Right lobe of liver (tissue), 6 donors: ENCODE data around the gene CITED4. TPM values are rescaled to one million over a fixed set of nuclear protein-coding genes. Genes with fewer than 3 reads are reported as not detected.

Experiments
- ATAC-seq, 4 donors: fragments of 200-7000 bp; cut with Tn5 transposase; one replicate each; pipeline ENCODE4 v1.9.1; 2020; ENCODE audit warnings: mild to moderate bottlenecking in 4 of 4, moderate library complexity in 4 of 4
- DNase-seq, 3 donors: peaks; one replicate each; pipeline ENCODE4 v3.0.0-alpha.2; 2020
- H3K27ac ChIP-seq, 3 donors: fragments of 200-600 bp; one replicate each; pipeline ENCODE4 v1.8.0; 2022
- H3K27me3 ChIP-seq, 2 donors: fragments of 200-600 bp; one replicate each; pipeline ENCODE4 v1.8.0; 2022
- H3K36me3 ChIP-seq, 4 donors: fragments of 200-600 bp; sonication (generic) in 1 of 4; one replicate each; pipeline versions ENCODE4 v1.5.1 to v1.8.0; 2017 to 2022; ENCODE audit warnings: control low read depth in 1 of 4
- H3K4me1 ChIP-seq, 4 donors: fragments of 200-600 bp; sonication (generic) in 1 of 4; one replicate each; pipeline versions ENCODE4 v1.5.1 to v1.8.0; 2017 to 2022; ENCODE audit warnings: control low read depth in 1 of 4
- H3K4me3 ChIP-seq, 3 donors: fragments of 200-600 bp; one replicate each; pipeline ENCODE4 v1.8.0; 2022
- H3K9me3 ChIP-seq, 4 donors: fragments of 200-600 bp; sonication (generic) in 1 of 4; one replicate each; pipeline versions ENCODE4 v1.5.1 to v1.8.0; 2017 to 2022; ENCODE audit warnings: control low read depth in 1 of 4
- CTCF ChIP-seq, 4 donors: fragments of 200-600 bp in 3 of 4; fragments of 450-650 bp in 1 of 4; IDR thresholded peaks; one replicate each; pipeline versions ENCODE4 v1.5.1 to v1.8.0; 2016 to 2022; ENCODE audit warnings: antibody characterized with exemption in 4 of 4, mild to moderate bottlenecking in 2 of 4
- POLR2A ChIP-seq: fragments of 450-650 bp; IDR thresholded peaks from one replicate; pipeline ENCODE4 v1.6.1; 2017; ENCODE audit warnings: antibody characterized with exemption, mild to moderate bottlenecking
- WGBS: methylation state at CpG from one replicate; pipeline ENCODE4 v1.1.6; 2018; ENCODE audit warnings: low coverage, low lambda C conversion rate; ENCODE audit not compliant: insufficient coverage; ENCODE audit errors: missing lambda C conversion rate; 5-methylcytosine and 5-hydroxymethylcytosine counted together
- intact Hi-C, 2 donors: fragments of 100-400 bp; cut with DNase I; formaldehyde crosslinking; loops; one replicate each; pipeline versions ENCODE4 v1.11.2 to v1.14.1; 2022
- total RNA-seq, 6 experiments: library from RNA; depleted of rRNA in 2 of 6; stranded (reverse); fragments of >200 nt in 2 of 6; fragmentation: NEBNext Ultra II Directional in 3 of 6; extraction: Animal tissue kit (Norgen Biotek cat#: 25700) in 3 of 6; gene quantifications; one replicate each; pipeline versions ENCODE4 v1.1.0 to v1.2.4, GENCODE V29; 2016 to 2023
- donor health status: DM: no; HTN: yes; CAD: no.
- donor health status: DM: no; HTN: no; CAD: no.
- donor health status: DM: no; HTN: no; CAD: no.
- donor health status: DM: no; HTN: yes; CAD: no.
- donor health status: DM: no; HTN: yes; CAD: no.

The CITED4 gene
- total RNA-seq, 6 experiments from 2014 or later = 19.0 to 116 (median 25.8) TPM

- no peak for DNase-seq
Measured at GRCh38 chr1:40838980-40839942, 22.9 kb downstream of the CITED4 start.

GRCh38 chr1:40838045-40838979 is 23.9 kb downstream of the CITED4 start:
- 76% methylated on average over 19 of the region's 60 CpGs for WGBS
- no peak overlapping the region for H3K4me3 ChIP-seq
- TF ChIP-seq CTCF (IDR thresholded peaks at IDR 0.05) = no peak
- H3K4me1 ChIP-seq = no peaks in the 10 kb centered on the region
- ATAC-seq (peak in 1 of 4 donors; percentile 11), DNase-seq (no peak)
- H3K9me3 ChIP-seq = no peaks in the 10 kb centered on the region
- no peaks in the 10 kb centered on the region for H3K27me3 ChIP-seq
- H3K36me3 ChIP-seq = no peaks in the 10 kb centered on the region
- intact Hi-C loops = no loop called here
- H3K27ac ChIP-seq = no peak overlapping the region

More at GRCh38 chr1:40838980-40839942, 22.9 kb downstream of the CITED4 start:
- Histone ChIP-seq H3K4me3 (no peak overlapping the region), H3K4me1 (no peaks in the 10 kb centered on the region), H3K27me3 (no peaks in the 10 kb centered on the region), H3K36me3 (no peaks in the 10 kb centered on the region), H3K27ac (no peak overlapping the region), H3K9me3 (no peaks in the 10 kb centered on the region)
- TF ChIP-seq POLR2A = no peak
- no peak for TF ChIP-seq CTCF (IDR thresholded peaks at IDR 0.05)
- ATAC-seq = no peak
- WGBS = 92% methylated on average over 11 of the region's 15 CpGs
- intact Hi-C loops = no loop called here

- Histone ChIP-seq H3K27me3 (no peaks in the 10 kb centered on the region), H3K27ac (no peak overlapping the region), H3K4me1 (no peaks in the 10 kb centered on the region), H3K9me3 (no peaks in the 10 kb centered on the region), H3K36me3 (no peaks in the 10 kb centered on the region), H3K4me3 (no peak overlapping the region)
- intact Hi-C loops = no loop called here
- TF ChIP-seq POLR2A (no peak), CTCF (IDR thresholded peaks at IDR 0.05) (no peak)
- DNase-seq (no peak), ATAC-seq (no peak)
- WGBS = 87% methylated on average over 11 of the region's 24 CpGs
Measured at GRCh38 chr1:40837601-40838000, 24.6 kb downstream of the CITED4 start.

GRCh38 chr1:40836283-40836682 is 25.9 kb downstream of the CITED4 start:
- no peak for ATAC-seq
- intact Hi-C loops = no loop called here
- TF ChIP-seq CTCF (IDR thresholded peaks at IDR 0.05) (no peak), POLR2A (no peak)
- H3K27me3 ChIP-seq = no peaks in the 10 kb centered on the region
- no peak overlapping the region for H3K4me3 ChIP-seq
- H3K9me3 ChIP-seq = no peaks in the 10 kb centered on the region
- H3K4me1 ChIP-seq = no peaks in the 10 kb centered on the region
- 63% methylated on average over 4 of the region's 4 CpGs for WGBS
- no peak overlapping the region for H3K27ac ChIP-seq
- DNase-seq = no peak
- no peaks in the 10 kb centered on the region for H3K36me3 ChIP-seq
